Esophagus squamous epithelium (tissue), 4 donors: Measurements from ENCODE around the gene CPSF4L.

Experiments
- POLR2A ChIP-seq, 4 donors: fragments of 450-650 bp; IDR thresholded peaks; one replicate each; pipeline ENCODE4 v1.6.1; 2017; ENCODE audit warnings: antibody characterized with exemption in 4 of 4, mild to moderate bottlenecking in 4 of 4, moderate library complexity in 3 of 4
- TF ChIP-seq, protein P1 (sequence below), 6 experiments: fragments of 450-650 bp in 4 of 6; fragments of 200-600 bp in 2 of 6; sonication (generic) in 2 of 6; IDR thresholded peaks; one replicate each; pipeline ENCODE4 v1.5.1; 2016 to 2019; ENCODE audit warnings: antibody characterized with exemption in 6 of 6, mild to moderate bottlenecking in 4 of 6, moderate library complexity in 4 of 6

- TF ChIP-seq, protein P1, sequence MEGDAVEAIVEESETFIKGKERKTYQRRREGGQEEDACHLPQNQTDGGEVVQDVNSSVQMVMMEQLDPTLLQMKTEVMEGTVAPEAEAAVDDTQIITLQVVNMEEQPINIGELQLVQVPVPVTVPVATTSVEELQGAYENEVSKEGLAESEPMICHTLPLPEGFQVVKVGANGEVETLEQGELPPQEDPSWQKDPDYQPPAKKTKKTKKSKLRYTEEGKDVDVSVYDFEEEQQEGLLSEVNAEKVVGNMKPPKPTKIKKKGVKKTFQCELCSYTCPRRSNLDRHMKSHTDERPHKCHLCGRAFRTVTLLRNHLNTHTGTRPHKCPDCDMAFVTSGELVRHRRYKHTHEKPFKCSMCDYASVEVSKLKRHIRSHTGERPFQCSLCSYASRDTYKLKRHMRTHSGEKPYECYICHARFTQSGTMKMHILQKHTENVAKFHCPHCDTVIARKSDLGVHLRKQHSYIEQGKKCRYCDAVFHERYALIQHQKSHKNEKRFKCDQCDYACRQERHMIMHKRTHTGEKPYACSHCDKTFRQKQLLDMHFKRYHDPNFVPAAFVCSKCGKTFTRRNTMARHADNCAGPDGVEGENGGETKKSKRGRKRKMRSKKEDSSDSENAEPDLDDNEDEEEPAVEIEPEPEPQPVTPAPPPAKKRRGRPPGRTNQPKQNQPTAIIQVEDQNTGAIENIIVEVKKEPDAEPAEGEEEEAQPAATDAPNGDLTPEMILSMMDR (IDR thresholded peaks at IDR 0.05), result no peak
- TF ChIP-seq POLR2A (IDR thresholded peaks at IDR 0.05), result no peak
Observed at GRCh38 chr17:73300392-73300791, 38.7 kb upstream of the CPSF4L start.
